HG02623 (cell line): ENCODE measurements around the gene TNKS1BP1.
"Not testable (repeated sequence)": the region's sequence is repeated elsewhere in the genome, so short reads cannot be mapped to it uniquely, and the experiment has no call there.

ENCODE experiments used
- ATAC-seq: cut with Tn5 transposase; IDR thresholded peaks from one replicate; pipeline ENCODE4 v1.9.1; 2021; ENCODE audit warnings: moderate library complexity; ENCODE audit not compliant: unreplicated experiment

TNKS1BP1 gene

DNA sequence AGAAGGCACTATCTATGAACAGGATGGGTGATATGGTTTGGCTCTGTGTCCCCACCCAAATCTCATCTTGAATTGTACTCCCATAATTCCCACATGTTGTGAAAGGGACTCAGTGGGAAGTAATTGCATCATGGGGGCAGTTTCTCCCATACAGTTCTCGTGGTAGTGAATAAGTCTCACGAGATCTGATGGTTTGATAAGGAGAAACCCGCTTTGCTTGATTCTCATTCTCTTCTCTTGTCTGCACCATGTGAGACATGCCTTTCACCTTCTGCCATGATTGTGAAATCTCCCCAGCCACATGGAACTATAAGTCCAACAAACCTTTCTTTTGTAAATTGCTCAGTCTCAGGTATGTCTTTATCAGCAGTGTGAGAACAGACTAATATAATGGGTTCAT is 28.5 kb downstream of the TNKS1BP1 start:
- not testable (repeated sequence) for ATAC-seq

DNA sequence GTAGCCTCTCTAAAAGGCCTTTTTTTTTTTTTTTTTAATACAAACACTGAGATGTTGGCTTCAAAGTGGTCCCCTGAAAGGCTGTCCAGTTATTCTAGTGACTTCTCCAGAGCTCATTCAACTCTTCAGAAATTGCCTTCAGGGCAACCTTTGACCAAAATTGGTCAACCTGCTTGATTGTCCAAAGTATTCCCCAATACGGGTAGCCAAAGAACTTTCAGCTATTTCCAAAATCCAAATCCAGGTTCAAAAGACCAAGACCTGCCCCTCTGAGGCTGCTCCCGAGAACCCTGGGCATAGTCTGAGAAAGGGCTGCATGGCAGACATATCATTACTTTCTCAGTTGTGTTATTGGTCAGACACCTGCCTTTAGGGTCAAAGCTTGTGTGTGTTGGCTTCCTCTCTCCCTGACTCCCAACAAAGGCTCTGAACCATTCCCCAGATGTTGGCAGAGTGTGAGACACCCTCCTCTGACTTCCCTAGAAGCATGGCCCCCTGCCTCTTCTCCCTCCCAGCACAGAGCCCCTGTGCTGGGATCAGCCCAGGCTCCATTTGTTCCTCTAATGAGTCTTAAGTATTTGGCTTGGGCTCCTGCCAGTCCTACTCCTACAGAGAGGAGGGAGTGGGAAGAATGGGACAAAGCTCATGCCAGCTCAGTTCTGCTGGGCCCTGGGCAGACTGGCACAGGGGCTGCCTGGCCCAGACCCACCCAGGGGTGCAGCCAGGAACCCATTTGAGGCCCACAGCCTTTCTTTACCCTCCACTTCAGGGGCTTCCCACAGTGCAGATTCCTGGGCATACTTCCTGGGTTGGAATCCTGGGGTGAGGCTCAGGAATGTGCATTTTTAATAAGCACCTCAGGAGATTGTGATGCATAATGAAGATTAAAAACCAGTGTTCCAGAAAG is 30.3 kb downstream of the TNKS1BP1 start:
- no peak for ATAC-seq

DNA sequence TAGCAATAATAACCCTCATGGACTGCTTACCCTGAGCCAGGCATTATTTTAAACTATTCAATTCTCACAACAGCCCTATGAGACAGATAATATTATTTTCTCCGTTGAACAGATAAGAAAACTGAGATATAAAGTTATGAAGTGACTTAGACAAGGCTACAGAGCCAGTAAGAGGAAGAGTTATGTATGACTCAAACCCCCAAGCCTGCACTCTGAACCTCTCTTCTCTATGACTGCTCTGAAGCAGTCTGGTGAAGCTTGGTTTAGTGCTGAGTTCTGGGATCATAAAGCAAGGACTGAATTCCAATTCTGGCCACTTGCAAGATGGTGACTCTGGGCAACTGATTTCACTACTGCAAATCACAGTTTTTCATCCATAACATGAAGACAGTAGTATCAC is 34.5 kb downstream of the TNKS1BP1 start:
- ATAC-seq = no peak

DNA sequence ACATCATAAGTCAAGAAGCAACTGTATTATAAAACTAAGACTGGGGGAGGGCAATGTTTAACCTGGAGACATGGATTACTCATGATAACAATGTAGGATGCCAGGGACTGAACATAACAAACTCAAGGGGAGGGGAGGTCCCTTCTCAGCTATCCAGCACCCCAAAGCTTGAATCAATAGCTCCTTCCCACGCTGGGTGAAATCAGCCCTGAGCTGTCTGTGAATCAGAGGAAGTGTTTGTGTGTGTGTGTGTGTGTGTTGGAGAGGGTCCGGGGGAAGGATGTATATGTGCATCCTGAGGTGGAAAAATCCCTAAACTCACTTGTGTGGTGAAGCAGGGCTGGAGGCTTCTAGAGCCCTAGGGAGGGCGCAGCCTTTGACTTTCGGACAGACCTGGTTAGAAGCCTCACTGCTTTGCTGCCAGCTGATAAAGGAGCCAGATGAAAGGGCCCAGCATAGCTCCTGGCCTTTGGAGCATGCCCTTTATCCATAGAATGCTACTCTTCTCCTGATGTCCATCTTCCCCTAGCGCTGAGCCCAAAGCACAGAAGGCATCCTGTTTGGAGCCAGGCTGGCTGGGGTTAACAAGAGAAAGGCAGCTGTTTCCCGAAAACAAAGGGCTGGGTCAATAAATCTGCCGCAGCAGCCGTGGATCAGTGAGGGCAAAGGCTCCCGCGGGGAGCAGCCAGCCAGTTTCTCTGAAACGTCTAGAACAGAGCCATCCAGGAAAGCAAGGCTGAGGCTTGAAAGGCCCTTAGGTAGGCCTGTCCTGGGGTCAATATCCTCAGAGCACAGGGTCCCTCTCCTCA is 35.8 kb downstream of the TNKS1BP1 start:
- ATAC-seq = no peak

DNA sequence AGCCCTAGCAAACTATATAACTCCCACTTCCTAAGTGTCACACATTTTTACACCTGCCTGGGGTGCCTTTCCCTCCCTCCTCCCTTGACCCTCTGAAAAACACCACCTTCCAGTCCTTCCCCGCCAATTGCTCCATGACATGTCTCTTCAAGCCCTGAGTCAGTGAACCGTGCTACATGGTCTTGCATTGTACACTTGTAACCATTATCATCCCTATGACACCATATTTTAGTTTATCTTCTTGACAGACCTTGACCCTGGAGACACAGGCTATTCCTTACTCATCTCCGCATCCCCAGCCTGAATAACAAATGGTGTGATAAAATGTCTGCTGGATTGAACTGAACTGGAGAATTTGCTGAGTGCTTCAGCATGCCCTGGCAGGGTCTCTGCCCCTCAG is 36.9 kb downstream of the TNKS1BP1 start:
- ATAC-seq = no peak

DNA sequence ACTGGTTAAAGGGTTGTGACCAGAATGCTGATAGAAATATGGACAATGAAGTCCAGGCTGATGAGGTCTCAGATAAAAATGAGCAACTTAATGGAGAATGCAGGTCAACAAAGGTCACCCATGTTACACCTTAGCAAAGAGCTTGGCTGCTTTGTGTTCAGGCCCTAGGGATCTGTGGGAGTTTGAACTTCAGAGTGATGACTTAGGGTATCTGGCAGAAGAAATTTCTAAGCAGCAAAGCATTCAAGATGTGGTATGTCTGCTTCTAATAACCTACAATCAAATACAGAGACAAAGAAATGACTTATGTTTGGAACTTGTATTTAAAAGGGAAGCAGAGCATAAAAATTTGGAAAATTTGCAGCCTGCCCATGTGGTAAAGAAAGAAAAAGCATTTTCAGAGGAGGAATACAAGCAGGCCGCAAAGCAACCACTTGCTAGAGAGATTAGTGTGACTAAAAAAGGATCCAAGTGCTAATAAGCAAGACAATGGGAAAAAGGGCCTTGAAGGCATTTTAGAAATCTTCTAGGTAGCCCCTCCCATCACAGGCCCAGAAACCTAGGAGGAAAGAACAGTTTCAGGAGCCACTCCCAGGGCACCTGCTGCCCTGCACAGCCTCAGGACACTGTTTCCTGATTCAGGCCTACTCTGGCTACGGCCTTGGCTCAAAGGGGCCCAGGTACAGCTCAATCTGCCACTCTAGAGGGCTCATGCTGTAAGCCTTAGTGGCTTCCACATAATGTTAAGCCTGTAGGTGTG is 41.3 kb downstream of the TNKS1BP1 start:
- ATAC-seq = no peak

DNA sequence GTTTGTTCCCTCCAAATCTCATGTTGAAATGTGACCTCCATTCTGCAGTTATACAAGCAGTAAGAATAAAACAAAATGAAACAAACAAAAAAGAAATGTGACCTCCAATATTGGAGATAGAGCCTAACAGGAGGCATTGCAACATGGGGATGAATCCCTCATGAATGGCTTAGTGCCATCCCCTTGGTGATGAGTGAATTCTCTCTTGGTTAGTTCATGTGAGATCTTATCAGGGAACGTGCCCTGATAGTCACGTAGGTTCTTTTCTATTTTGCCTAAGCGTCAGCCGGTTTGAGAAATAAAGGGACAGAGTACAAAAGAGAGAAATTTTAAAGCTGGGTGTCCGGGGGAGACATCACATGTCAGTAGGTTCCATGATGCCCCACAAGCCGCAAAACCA is 43.2 kb downstream of the TNKS1BP1 start:
- ATAC-seq = not testable (repeated sequence)

DNA sequence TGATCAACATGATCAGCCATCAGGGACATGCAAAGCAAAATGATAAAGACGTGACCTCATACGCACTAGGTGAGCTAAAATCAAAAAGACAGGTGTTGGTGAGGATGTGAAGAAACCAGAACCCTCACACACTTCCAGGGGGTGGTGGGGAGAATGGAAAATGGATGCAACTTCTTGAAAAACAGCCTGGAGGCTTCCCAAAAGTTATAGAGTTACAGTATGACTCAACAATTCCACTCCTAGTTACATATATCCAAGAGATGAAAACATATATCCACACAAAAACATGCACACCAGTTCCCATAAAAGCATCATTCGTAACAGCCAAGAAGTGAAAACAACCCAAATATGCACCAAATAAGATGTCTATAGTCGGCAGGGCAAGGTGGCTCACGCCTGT is 45.6 kb downstream of the TNKS1BP1 start:
- no peak for ATAC-seq

DNA sequence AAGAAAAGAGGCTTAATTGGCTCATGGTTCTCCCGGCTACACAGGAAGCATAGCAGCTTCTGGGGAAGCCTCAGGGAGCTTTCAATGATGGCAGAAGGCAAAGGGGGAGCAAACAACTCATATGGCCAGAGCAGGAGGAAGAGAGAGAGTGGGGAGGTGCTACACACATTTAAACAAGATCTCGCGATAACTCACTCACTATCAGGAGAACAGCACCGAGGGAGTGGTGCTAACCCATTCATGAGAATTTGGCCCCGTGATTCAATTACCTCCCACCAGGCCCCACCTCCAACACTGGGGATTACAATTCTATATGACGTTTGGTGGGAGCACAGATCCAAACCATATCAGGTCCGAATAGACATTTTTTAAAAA is 46.0 kb downstream of the TNKS1BP1 start:
- no peak for ATAC-seq

DNA sequence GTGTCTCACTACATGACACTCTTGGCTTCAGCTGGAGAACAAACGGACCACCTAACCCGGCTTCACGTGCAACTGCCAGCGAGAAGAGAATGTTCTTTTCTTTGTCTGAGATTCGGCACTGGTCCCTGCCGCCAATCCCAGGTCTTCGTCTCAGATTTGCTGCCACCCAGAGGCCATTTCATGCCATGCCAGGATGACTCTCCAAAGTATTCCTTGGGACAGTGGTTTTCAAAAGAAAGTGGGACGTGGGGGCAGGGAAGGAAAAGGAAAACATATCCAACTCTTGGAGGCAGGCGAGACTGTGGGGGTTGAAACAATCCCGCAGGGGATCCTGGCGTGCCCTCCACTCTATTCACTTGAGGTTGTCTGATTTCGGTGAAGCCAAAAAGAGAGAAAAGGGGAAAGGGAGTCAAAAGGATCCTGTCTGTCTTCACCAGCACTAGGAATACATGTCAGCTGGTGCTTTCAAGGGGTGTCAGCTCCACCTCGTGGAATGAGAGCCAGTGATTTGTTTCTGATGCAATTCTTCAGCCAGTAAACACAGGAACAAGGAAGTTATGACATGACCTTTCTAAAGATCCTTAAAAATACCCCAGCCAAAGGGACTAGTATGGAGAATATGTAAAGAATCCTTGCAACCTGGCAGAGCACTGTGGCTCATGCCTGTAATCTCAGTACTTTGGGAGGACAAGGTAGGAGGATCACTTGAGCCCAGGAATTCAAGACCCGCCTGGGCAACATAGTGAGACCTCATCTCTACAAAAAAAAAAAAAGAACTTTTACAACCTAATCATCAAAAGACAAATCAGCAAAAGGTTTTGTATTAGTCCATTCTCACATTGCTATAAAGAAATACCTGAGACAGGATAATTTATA is 46.7 kb downstream of the TNKS1BP1 start:
- ATAC-seq = no peak

DNA sequence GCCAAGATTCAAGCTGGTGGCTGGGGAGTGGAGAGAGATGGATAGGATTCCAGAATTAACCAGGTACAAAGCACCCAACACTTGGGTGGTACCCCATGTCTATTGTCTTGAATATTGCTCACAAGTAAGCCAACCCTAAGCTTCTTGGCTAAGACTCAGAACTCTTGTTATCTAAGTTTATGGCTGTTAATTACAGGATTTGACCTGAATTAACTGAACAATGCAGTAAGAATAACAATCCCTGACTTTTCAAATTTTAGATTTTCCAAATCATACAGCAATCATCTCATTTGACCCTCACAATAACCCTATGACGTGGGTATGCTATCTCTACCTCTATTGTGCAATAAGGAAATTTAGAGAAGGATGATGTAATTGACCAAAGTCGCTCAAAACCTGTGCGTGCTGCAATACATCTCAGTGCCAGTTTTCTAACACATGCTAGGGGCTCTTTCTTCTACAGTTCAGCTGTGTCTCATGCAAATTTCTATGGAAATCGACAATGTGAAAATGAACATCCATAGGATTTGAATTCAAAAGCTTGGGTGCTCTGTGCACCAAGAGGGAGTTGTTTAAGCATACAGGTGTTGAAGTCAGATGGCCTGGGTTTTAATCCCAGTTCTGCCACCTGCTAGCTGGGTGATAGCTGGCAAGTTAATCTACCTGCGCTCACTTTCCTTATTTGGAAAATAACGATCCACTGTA is 47.6 kb downstream of the TNKS1BP1 start:
- no peak for ATAC-seq

DNA sequence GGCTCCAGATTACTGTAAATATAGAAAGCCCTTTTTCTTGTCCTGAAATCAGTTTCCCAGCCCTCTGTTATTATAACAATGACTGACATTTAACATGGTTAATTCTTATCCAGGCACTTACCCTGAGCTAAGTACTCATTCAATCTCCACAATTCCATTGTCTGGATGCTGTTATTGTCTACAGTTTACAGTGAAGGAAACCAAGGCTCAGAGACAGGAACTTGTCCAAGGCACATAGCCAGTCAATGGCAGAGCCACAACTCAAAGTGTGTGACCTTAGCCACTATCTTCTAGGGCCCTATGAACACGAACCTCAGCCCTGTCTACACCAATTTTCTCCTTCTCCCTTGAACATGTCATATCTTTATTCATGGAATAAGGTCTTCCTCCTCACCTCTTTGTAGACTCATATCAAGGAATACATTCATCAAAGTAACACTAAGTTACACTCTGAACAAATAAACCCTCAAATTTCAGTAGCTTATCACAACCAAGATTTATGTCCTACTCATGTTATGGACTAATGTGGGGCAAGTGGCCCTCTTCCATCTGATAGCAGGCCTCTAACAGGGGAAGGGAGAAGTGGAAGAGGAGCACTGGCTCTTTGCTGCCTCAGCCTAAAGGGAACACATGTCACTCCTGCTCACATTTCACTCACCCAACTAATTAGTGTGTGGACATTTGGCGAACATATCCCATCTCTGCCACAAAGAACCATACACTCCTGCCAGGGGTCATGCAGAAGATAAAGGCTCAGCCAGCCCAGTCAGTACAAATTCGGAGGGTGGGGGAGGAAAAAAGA is 48.4 kb downstream of the TNKS1BP1 start:
- ATAC-seq = no peak

DNA sequence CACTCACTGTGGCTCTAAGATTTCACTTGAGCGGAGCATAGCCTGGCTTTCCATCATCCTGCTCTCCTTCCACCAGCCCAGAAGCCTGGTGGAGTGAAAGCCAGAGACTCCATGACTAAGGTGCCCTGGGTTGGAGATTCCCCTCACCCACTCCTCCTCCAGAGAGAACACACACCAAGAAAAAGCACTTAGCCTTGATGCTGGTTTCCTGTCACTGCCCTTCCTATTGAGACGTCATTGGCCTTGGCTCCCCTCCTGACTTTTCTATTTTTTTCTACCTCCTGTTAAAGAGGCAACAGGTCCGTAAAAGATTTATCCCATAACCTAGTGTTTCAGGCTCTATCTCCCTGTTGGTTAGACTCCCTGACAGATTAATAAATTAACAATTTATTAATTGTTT is 49.2 kb downstream of the TNKS1BP1 start:
- no peak for ATAC-seq

DNA sequence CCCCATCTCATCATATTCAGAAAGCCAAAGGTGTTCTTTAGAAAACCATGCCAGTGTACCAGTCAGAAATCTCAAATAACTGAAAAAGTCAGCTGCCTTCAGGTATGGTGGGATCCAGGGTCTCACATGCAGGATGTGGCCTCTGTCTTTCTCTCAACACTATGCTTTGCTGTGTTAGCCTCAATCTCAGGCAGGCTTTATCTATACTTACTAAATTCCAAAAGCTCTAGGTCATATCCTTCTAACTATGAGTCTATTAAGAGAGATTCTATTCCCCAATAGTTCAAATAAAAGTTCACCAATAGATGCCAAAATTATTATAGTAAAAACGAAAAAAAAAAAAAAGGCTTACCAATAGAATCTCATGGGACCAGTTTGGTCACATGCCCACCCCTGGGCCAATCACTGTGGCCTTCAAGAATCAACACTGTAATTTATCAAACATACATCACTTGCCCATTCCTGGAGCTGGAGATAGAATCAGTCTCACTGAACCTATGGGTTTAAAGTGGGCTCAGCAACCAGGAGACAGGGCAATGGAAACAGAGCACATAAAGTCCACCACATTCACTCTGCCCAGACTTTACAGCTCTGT is 49.8 kb downstream of the TNKS1BP1 start:
- ATAC-seq = no peak

DNA sequence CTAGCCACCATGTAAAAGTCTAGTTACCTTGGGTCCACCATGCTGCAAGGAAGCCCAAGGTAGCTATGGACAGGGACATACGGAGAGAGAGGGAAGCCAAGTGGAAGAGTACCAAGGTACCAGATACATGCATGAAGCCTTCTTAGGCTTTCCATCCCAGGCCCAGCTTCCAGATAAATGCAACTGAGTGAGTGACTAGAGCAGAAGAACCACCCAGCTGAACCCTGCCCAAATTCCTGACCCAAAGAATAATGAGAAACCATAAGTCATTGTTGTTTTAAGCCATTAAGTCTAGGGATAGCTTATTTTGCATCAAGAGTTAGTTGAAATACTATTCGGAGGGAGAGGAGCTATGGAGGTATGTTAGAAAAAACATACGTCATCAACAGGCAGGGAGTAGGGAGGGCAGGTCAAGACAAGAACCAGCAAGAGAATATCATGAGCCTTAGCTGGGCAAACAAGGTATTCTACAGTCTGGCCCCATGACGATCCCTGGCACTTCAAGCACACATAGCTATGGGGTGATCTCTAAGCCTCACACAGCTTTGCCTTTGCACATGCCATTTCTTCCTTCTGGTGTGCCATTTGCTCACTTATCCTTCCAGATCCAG is 51.2 kb downstream of the TNKS1BP1 start:
- ATAC-seq = no peak

DNA sequence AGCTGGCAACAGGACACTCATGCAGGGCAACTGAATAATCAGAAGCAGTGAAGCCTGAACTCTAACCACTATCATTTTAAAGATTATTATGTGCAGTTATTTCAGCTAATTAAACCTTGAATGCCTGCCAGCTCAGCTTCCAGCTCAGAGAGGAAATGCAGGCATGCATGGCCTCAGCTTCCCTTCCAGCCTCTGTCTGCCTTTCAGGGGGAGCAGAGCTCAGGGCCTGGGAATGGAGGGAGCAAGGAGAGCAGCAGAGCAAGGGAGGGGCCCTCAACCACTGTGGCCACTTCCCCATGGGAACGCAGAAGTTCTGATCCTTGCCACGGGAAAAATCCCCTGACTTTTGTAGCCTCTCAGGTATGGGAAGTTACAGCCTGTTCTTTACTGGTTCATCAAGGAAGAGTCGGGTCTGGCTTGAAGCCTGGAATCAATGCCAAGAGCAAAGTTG is 55.2 kb downstream of the TNKS1BP1 start:
- ATAC-seq = no peak

DNA sequence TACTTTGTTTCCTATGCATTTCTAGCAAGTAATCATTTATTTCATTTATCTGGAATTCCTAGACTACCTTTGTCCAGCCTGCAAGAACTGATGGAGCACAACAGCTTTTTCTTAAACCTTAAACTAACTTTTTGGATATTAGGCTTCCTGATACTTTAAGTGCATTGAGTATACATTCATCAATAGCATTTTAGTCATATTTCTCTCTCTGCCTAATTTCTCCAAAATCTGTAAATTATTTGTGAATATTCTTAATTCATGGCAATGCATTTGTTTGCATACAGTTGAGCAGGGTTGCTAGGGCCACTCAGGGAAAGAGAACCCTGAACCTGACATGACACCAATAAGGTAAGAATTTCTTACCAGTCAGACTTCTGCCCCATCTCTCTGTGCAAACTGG is 58.6 kb downstream of the TNKS1BP1 start:
- no peak for ATAC-seq

DNA sequence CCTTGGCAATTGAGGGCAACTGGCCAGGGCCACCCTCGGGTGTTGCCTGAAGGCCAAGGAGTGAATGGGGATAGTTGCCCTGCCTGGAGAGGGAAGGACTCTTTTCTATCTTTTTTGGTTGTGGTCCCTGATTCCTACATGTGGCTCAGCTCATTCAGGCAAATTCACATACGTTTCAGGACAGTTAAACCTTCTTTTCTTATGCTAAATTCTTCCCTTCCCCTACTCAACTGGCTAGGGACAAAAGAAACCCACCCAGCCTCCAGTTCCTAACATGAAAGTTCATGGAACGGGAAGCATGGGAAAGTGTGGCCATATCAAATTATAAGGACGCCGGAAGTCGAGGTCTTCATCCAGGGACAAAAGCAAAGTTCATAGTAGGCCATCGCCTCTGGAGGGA is 61.4 kb downstream of the TNKS1BP1 start:
- no peak for ATAC-seq
